Measurements from ENCODE around the gene UFSP1.

GRCh38 chr7:100886142-100886935 lies 3.2 kb downstream of the UFSP1 start:
- TF ChIP-seq CTCF (IDR thresholded peaks at IDR 0.05; ENCODE audit: low read depth, low read length, missing input control) (no peak), TAF1 (conservative IDR thresholded peaks at IDR 0.05) (no peak)
